ENCODE data around the gene MEIS1.

MEIS1 gene

DNA sequence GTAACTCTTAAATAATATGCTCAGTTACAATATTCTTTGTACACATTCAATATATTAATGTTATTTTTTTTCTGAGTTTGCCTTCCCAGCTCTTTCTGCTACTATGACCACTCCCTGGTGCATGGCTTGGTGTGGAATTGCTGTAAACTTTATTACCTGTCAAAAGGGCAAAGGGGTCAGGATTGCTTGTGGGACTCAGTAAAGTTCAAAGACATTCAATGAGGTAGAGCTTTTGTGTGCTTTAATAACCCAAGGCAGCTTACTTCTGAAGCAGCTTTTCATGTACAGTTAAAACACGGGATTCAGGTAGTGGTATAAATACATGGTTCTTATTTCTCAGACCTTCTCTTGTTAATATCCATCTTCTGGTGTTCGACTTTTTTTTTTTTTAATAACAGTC lies 132.8 kb downstream of the MEIS1 start:
- DNase-seq (ENCODE audit: low read depth, low spot score): no peak
- WGBS (ENCODE audit: insufficient coverage, insufficient read length): no CpG with 5 or more reads among the region's 2 CpGs
- Histone ChIP-seq H3K9me3 (ENCODE audit: control insufficient read depth, insufficient read depth, low read length) (no peaks in the 10 kb centered on the region), H3K4me3 (ENCODE audit: low read length) (no peak overlapping the region), H3K27me3 (ENCODE audit: control insufficient read depth, insufficient read depth, low read length) (no peaks in the 10 kb centered on the region), H3K36me3 (ENCODE audit: control insufficient read depth, insufficient read depth, low read length) (no peaks in the 10 kb centered on the region), H3K27ac (ENCODE audit: low read length) (no peak overlapping the region), H3K4me1 (ENCODE audit: control insufficient read depth, insufficient read depth, low read length) (no peaks in the 10 kb centered on the region)

DNA sequence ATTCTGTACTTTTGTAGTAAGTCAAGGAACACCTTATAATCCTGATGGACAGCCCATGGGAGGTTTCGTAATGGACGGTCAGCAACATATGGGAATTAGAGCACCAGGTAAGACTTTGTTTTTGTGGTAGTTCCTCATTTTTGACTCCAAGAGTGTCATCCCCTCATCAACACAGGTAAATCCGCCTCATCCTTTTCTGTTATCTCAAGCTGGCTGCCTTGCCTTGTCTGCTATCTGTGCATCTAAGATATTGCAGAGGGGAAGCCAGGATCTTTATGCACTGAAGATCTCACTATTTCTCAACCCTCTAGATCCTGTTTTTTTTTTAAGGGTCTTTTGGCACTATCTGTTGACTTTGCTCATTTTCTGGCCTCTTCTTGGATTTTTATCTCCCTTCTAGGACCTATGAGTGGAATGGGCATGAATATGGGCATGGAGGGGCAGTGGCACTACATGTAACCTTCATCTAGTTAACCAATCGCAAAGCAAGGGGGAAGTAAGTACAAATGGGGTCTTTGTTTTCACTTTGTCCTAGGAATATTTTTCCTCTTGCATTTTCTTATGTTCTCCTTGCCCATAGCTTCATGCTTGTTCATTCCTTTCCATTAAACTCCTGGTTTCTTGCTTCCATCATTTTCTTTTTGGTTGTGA lies 133.8 kb downstream of the MEIS1 start:
- H3K27ac ChIP-seq (ENCODE audit: low read length): no peak overlapping the region
- no peaks in the 10 kb centered on the region for H3K27me3 ChIP-seq (ENCODE audit: control insufficient read depth, insufficient read depth, low read length)
- no peak for DNase-seq (ENCODE audit: low read depth, low spot score)
- no peaks in the 10 kb centered on the region for H3K4me1 ChIP-seq (ENCODE audit: control insufficient read depth, insufficient read depth, low read length)
- H3K36me3 ChIP-seq (ENCODE audit: control insufficient read depth, insufficient read depth, low read length): no peaks in the 10 kb centered on the region
- no peak overlapping the region for H3K4me3 ChIP-seq (ENCODE audit: low read length)
- H3K9me3 ChIP-seq (ENCODE audit: control insufficient read depth, insufficient read depth, low read length): no peaks in the 10 kb centered on the region
- no CpG with 5 or more reads among the region's 4 CpGs for WGBS (ENCODE audit: insufficient coverage, insufficient read length)

DNA sequence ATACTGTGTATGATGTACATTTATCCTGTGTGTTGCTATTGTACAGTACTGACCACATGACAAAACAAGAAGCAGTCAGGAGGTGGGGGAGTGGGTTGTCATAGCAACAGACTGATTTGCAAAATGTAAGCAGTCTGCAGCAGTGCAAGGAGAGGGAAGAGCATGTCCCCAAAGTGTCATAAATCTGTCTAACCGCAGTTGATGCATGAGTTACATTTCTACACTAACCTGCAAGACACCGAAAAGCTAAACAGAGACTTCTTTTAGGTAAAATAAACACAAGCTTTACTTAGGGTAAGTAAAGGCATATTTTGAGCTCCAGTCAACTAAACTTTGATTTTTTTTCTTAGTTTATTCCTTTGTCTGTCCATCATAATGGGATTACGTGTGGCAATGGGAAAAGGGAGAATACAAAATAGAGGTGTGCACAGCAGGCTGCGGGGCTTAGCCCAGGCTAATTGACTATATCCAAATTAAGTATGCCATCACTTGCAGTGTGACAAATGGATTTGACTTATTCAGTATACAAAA lies 134.5 kb downstream of the MEIS1 start:
- H3K9me3 ChIP-seq (ENCODE audit: control insufficient read depth, insufficient read depth, low read length): no peaks in the 10 kb centered on the region
- H3K27ac ChIP-seq (ENCODE audit: low read length): no peak overlapping the region
- no peaks in the 10 kb centered on the region; the same call in 1 of the 2 replicates for H3K27me3 ChIP-seq (ENCODE audit: control insufficient read depth, insufficient read depth, low read length)
- H3K4me3 ChIP-seq (ENCODE audit: low read length): no peak overlapping the region
- H3K36me3 ChIP-seq (ENCODE audit: control insufficient read depth, insufficient read depth, low read length): no peaks in the 10 kb centered on the region
- H3K4me1 ChIP-seq (ENCODE audit: control insufficient read depth, insufficient read depth, low read length): no peaks in the 10 kb centered on the region
- no CpG with 5 or more reads among the region's 4 CpGs for WGBS (ENCODE audit: insufficient coverage, insufficient read length)
- no peak for DNase-seq (ENCODE audit: low read depth, low spot score)

DNA sequence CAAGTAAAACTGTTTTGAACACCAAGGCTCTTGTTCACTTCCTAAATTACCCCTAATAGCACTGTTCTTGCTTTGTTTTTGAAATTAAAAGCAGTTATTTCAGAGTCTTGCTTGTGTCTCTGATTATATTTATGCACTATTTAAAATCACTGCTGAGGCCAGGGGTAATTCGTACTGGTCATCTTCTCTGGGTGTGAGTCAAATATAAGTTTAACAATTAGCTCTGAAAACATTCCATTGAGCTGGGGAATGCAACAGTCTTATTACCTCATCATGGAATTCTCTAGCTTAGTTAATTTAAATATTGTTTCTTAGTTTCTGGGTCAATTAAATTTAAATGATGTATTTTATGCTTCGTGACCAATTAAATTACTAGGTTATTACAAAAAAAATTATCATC lies 135.0 kb downstream of the MEIS1 start:
- Histone ChIP-seq H3K9me3 (ENCODE audit: control insufficient read depth, insufficient read depth, low read length) (no peaks in the 10 kb centered on the region), H3K4me3 (ENCODE audit: low read length) (no peak overlapping the region), H3K36me3 (ENCODE audit: control insufficient read depth, insufficient read depth, low read length) (no peaks in the 10 kb centered on the region), H3K27ac (ENCODE audit: low read length) (no peak overlapping the region), H3K4me1 (ENCODE audit: control insufficient read depth, insufficient read depth, low read length) (no peaks in the 10 kb centered on the region), H3K27me3 (ENCODE audit: control insufficient read depth, insufficient read depth, low read length) (no peaks in the 10 kb centered on the region; the same call in 1 of the 2 replicates)
- WGBS (ENCODE audit: insufficient coverage, insufficient read length): no CpG with 5 or more reads among the region's 2 CpGs
- DNase-seq (ENCODE audit: low read depth, low spot score): no peak

DNA sequence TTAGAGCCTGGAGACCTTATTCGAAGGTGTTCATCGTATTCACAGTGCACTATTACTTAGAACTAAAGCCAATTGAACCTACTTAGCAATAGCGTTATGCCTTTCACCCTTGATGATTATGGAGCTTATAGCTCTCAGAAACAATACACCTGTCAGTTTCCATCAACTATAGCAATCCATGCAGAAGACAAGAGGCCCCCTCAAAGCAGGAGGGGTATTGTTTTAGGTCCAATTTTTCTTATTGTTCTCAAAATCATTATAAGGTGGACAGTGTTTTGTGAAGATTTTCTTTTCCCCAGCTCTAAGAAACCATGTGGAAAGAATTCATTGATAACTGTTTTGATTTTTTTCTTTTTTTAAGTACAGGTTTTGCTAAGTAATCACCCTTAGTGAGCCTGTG lies 135.5 kb downstream of the MEIS1 start:
- no peak overlapping the region for H3K4me3 ChIP-seq (ENCODE audit: low read length)
- no peak overlapping the region for H3K27ac ChIP-seq (ENCODE audit: low read length)
- H3K36me3 ChIP-seq (ENCODE audit: control insufficient read depth, insufficient read depth, low read length): no peaks in the 10 kb centered on the region
- no peaks in the 10 kb centered on the region for H3K4me1 ChIP-seq (ENCODE audit: control insufficient read depth, insufficient read depth, low read length)
- H3K27me3 ChIP-seq (ENCODE audit: control insufficient read depth, insufficient read depth, low read length): no peaks in the 10 kb centered on the region; the same call in 1 of the 2 replicates
- no peak for DNase-seq (ENCODE audit: low read depth, low spot score)
- no peaks in the 10 kb centered on the region for H3K9me3 ChIP-seq (ENCODE audit: control insufficient read depth, insufficient read depth, low read length)
- no CpG with 5 or more reads among the region's 3 CpGs for WGBS (ENCODE audit: insufficient coverage, insufficient read length)

DNA sequence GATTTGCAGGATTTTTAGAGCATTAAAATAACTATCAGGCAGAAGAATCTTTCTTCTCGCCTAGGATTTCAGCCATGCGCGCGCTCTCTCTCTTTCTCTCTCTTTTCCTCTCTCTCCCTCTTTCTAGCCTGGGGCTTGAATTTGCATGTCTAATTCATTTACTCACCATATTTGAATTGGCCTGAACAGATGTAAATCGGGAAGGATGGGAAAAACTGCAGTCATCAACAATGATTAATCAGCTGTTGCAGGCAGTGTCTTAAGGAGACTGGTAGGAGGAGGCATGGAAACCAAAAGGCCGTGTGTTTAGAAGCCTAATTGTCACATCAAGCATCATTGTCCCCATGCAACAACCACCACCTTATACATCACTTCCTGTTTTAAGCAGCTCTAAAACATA lies 137.0 kb downstream of the MEIS1 start:
- H3K27me3 ChIP-seq (ENCODE audit: control insufficient read depth, insufficient read depth, low read length): peaks cover 10% of the 10 kb centered on the region
- no peaks in the 10 kb centered on the region for H3K9me3 ChIP-seq (ENCODE audit: control insufficient read depth, insufficient read depth, low read length)
- no peak for DNase-seq (ENCODE audit: low read depth, low spot score)
- no peak overlapping the region for H3K4me3 ChIP-seq (ENCODE audit: low read length)
- H3K27ac ChIP-seq (ENCODE audit: low read length): no peak overlapping the region
- WGBS (ENCODE audit: insufficient coverage, insufficient read length): no CpG with 5 or more reads among the region's 6 CpGs
- no peaks in the 10 kb centered on the region for H3K4me1 ChIP-seq (ENCODE audit: control insufficient read depth, insufficient read depth, low read length)
- H3K36me3 ChIP-seq (ENCODE audit: control insufficient read depth, insufficient read depth, low read length): no peaks in the 10 kb centered on the region

DNA sequence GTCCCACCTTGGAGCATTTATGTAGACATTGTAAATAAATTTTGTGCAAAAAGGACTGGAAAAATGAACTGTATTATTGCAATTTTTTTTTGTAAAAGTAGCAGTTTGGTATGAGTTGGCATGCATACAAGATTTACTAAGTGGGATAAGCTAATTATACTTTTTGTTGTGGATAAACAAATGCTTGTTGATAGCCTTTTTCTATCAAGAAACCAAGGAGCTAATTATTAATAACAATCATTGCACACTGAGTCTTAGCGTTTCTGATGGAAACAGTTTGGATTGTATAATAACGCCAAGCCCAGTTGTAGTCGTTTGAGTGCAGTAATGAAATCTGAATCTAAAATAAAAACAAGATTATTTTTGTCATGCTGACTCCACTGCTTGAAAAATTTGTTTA lies 137.5 kb downstream of the MEIS1 start:
- peaks cover 15% of the 10 kb centered on the region for H3K27me3 ChIP-seq (ENCODE audit: control insufficient read depth, insufficient read depth, low read length)
- no peak for DNase-seq (ENCODE audit: low read depth, low spot score)
- H3K4me3 ChIP-seq (ENCODE audit: low read length): no peak overlapping the region
- H3K27ac ChIP-seq (ENCODE audit: low read length): no peak overlapping the region
- H3K4me1 ChIP-seq (ENCODE audit: control insufficient read depth, insufficient read depth, low read length): no peaks in the 10 kb centered on the region
- WGBS (ENCODE audit: insufficient coverage, insufficient read length): no CpG with 5 or more reads among the region's 3 CpGs
- H3K9me3 ChIP-seq (ENCODE audit: control insufficient read depth, insufficient read depth, low read length): no peaks in the 10 kb centered on the region
- H3K36me3 ChIP-seq (ENCODE audit: control insufficient read depth, insufficient read depth, low read length): no peaks in the 10 kb centered on the region

DNA sequence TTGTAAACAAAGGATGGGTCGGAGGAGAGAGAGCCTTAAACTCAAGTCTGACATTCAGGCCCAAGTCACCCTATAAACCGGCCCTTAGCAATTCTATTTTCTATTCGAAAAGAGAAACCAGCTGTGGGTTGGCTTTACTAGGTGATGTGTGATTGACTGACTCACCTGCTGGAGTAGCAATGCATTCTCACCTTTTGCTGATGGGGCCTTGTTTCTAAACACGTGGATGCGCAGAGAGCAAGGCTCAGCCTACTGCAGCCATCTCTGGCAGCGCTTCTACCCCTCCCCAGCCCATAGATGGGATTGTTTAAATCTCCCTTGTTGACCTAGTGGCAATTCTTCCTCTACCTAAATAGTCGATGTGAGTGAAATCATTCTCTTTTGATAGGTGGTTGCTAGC lies 138.5 kb downstream of the MEIS1 start:
- Histone ChIP-seq H3K36me3 (ENCODE audit: control insufficient read depth, insufficient read depth, low read length) (no peaks in the 10 kb centered on the region), H3K27me3 (ENCODE audit: control insufficient read depth, insufficient read depth, low read length) (peaks cover 25% of the 10 kb centered on the region), H3K9me3 (ENCODE audit: control insufficient read depth, insufficient read depth, low read length) (no peaks in the 10 kb centered on the region), H3K27ac (ENCODE audit: low read length) (no peak overlapping the region), H3K4me3 (ENCODE audit: low read length) (no peak overlapping the region), H3K4me1 (ENCODE audit: control insufficient read depth, insufficient read depth, low read length) (peaks cover 2% of the 10 kb centered on the region; the same call in 1 of the 2 replicates)
- no CpG with 5 or more reads among the region's 7 CpGs for WGBS (ENCODE audit: insufficient coverage, insufficient read length)
- no peak for DNase-seq (ENCODE audit: low read depth, low spot score)

DNA sequence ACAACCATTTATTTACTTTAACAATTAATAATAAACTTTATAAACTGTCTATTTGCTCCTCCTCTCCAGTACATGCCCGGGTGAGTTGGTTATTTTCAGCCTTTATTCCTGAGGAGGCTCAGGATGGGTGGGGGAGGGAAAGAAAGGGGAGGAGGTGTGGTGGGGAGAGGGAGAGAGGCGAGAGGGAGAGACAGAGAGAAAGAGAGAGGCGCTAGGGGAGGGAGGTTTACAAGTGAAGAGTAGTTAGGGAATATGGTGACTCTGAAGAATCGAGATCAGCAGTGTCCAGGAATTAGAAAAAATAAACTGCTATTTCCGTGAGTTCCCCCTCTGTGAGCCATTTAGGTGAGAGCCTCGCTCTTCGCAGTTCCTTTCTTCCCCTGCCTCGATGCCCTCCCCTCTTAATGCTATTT lies 138.9 kb downstream of the MEIS1 start:
- Histone ChIP-seq H3K27ac (ENCODE audit: low read length) (no peak overlapping the region), H3K4me1 (ENCODE audit: control insufficient read depth, insufficient read depth, low read length) (peaks cover 2% of the 10 kb centered on the region; the same call in 1 of the 2 replicates), H3K27me3 (ENCODE audit: control insufficient read depth, insufficient read depth, low read length) (peaks cover 29% of the 10 kb centered on the region), H3K4me3 (ENCODE audit: low read length) (peak overlapping the region; percentile 16; the same call in 1 of the 2 replicates), H3K36me3 (ENCODE audit: control insufficient read depth, insufficient read depth, low read length) (no peaks in the 10 kb centered on the region), H3K9me3 (ENCODE audit: control insufficient read depth, insufficient read depth, low read length) (no peaks in the 10 kb centered on the region)
- no peak for DNase-seq (ENCODE audit: low read depth, low spot score)
- WGBS (ENCODE audit: insufficient coverage, insufficient read length): no CpG with 5 or more reads among the region's 8 CpGs

DNA sequence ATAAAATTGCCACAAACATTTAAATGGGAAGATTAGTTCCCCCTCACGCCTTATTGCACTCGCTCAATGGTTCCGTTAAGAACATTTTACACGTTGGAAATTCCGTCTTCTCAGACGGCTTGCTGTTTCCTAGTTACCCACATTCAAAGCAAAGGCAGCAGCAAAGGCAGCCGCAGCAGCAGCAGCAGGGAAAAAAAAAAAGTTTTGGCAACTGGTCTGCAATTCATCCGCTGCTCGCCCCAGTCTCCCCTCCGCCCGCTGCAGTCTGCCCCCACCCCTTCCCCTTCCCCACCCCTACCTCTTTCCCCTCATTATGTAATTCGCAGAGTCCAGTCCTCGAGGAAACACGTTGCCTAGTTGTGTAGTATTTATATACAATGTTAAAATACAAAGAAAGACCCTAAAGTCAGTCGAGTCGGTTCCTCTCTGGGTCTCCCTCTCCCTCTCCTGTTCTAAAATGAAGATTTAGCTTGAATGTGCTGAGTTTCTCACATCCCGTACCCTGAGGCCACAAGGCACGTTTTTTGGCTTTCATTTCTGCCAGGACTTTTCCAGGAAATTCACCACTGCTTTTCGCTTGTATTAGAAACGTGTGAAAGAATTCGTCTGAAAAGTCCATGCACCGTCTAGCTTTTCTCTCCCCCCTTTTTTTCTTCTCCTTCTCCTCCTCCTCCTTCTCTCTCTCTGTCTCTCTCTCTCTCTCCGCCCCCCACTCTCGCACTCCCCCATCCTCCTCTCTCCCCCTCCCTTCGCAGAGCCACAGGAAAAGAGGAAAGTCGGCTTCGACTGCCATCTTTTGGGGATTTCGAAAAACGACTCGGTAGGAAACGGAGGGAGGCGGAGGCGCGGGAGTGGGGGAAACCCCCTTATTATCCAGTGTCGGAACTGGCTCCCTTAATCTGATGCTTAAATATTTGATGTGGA lies 140.0 kb downstream of the MEIS1 start:
- H3K9me3 ChIP-seq (ENCODE audit: control insufficient read depth, insufficient read depth, low read length): no peaks in the 10 kb centered on the region
- H3K4me1 ChIP-seq (ENCODE audit: control insufficient read depth, insufficient read depth, low read length): peaks cover 2% of the 10 kb centered on the region; the same call in 1 of the 2 replicates
- no CpG with 5 or more reads among the region's 35 CpGs for WGBS (ENCODE audit: insufficient coverage, insufficient read length)
- no peak for DNase-seq (ENCODE audit: low read depth, low spot score)
- H3K27me3 ChIP-seq (ENCODE audit: control insufficient read depth, insufficient read depth, low read length): peaks cover 34% of the 10 kb centered on the region
- H3K36me3 ChIP-seq (ENCODE audit: control insufficient read depth, insufficient read depth, low read length): no peaks in the 10 kb centered on the region
- no peak overlapping the region; the same call in 1 of the 2 replicates for H3K4me3 ChIP-seq (ENCODE audit: low read length)
- H3K27ac ChIP-seq (ENCODE audit: low read length): no peak overlapping the region

Data from iPS DF 6.9 (cell line).